Tibial nerve (tissue), 4 donors: Measurements from ENCODE around the gene PSMD8. TPM values are rescaled to one million over a fixed set of nuclear protein-coding genes. Genes with fewer than 3 reads are reported as not detected.

Experiments
- DNase-seq, 2 donors: peaks; one replicate each; pipeline ENCODE4 v3.0.0-alpha.2; 2019; ENCODE audit warnings: low spot score in 2 of 2
- H3K27ac ChIP-seq, 4 donors: fragments of 200-600 bp; sonication (generic) in 3 of 4; one replicate each; pipeline ENCODE4 v1.5.1; 2017 to 2019; ENCODE audit warnings: mild to moderate bottlenecking in 1 of 4
- H3K27me3 ChIP-seq, 2 donors: fragments of 200-600 bp; sonication (generic) in 1 of 2; one replicate each; pipeline versions ENCODE4 v1.5.1 to v1.6.0; 2017 to 2019
- H3K36me3 ChIP-seq, 3 donors: fragments of 200-600 bp; sonication (generic); one replicate each; pipeline ENCODE4 v1.5.1; 2018 to 2019
- H3K4me1 ChIP-seq, 4 donors: fragments of 200-600 bp; sonication (generic) in 3 of 4; one replicate each; pipeline ENCODE4 v1.5.1; 2017 to 2019
- H3K4me3 ChIP-seq, 4 donors: fragments of 200-600 bp; sonication (generic) in 3 of 4; one replicate each; pipeline ENCODE4 v1.5.1; 2017 to 2019; ENCODE audit warnings: mild to moderate bottlenecking in 1 of 4, moderate library complexity in 1 of 4
- H3K9me3 ChIP-seq, 4 donors: fragments of 200-600 bp; sonication (generic) in 3 of 4; one replicate each; pipeline ENCODE4 v1.5.1; 2017 to 2019
- CTCF ChIP-seq, 5 experiments: fragments of 200-600 bp in 3 of 5; fragments of 450-650 bp in 2 of 5; sonication (generic) in 3 of 5; IDR thresholded peaks; one replicate each; pipeline ENCODE4 v1.5.1; 2016 to 2019; ENCODE audit warnings: antibody characterized with exemption in 5 of 5, mild to moderate bottlenecking in 3 of 5, moderate library complexity in 2 of 5
- EP300 ChIP-seq, 2 donors: sonication (generic); formaldehyde crosslinking; IDR thresholded peaks; one replicate each; pipeline ENCODE4 v1.6.1; 2017; ENCODE audit warnings: antibody characterized with exemption in 2 of 2, mild to moderate bottlenecking in 1 of 2
- POLR2A ChIP-seq, 2 donors: fragments of 450-650 bp; IDR thresholded peaks; one replicate each; pipeline ENCODE4 v1.6.1; 2017; ENCODE audit warnings: antibody characterized with exemption in 2 of 2, mild to moderate bottlenecking in 2 of 2, moderate library complexity in 2 of 2
- WGBS, 2 donors: methylation state at CpG; one replicate each; pipeline ENCODE4 v1.1.5; 2018; 5-methylcytosine and 5-hydroxymethylcytosine counted together
- total RNA-seq, 4 donors: library from RNA; depleted of rRNA; stranded (reverse); fragments of >200 nt; gene quantifications; one replicate each; pipeline ENCODE4 v1.1.0, GENCODE V29; 2016

Gene PSMD8
- total RNA-seq, 4 donors from 2014 or later: 124 to 192 (median 174) TPM

- WGBS, 2 donors: 77 to 97% methylated on average over 6 of the region's 6 CpGs
- Histone ChIP-seq H3K4me1 (peaks cover 0 to 12% (median 1%) of the 10 kb centered on the region in 4 donors), H3K27ac (no peak overlapping the region), H3K4me3 (no peak overlapping the region), H3K9me3 (no peaks in the 10 kb centered on the region), H3K36me3 (peaks cover 0 to 17% (median 0%) of the 10 kb centered on the region in 3 donors), H3K27me3 (peaks cover 0 to 9% of the 10 kb centered on the region in 2 donors)
- DNase-seq: no peak
- TF ChIP-seq POLR2A (IDR thresholded peaks at IDR 0.05): no peak
- TF ChIP-seq EP300 (IDR thresholded peaks at IDR 0.05): no peak
- TF ChIP-seq CTCF (IDR thresholded peaks at IDR 0.05): no peak
Observed at GRCh38 chr19:38413416-38413815, 39.0 kb downstream of the PSMD8 start.

- Histone ChIP-seq H3K4me3 (no peak overlapping the region), H3K9me3 (no peaks in the 10 kb centered on the region), H3K4me1 (peaks cover 0 to 12% (median 1%) of the 10 kb centered on the region in 4 donors), H3K27ac (no peak overlapping the region), H3K27me3 (peaks cover 0 to 38% of the 10 kb centered on the region in 2 donors), H3K36me3 (peaks cover 0 to 6% (median 0%) of the 10 kb centered on the region in 3 donors)
- 81 to 84% methylated on average over 8 of the region's 8 CpGs for WGBS, 2 donors
- no peak for DNase-seq
- TF ChIP-seq POLR2A (IDR thresholded peaks at IDR 0.05) (no peak), CTCF (IDR thresholded peaks at IDR 0.05) (no peak), EP300 (IDR thresholded peaks at IDR 0.05) (no peak)
Observed at GRCh38 chr19:38417146-38417543, 42.8 kb downstream of the PSMD8 start.

GRCh38 chr19:38417544-38418506 is 43.5 kb downstream of the PSMD8 start:
- Histone ChIP-seq H3K27me3 (peaks cover 0 to 43% of the 10 kb centered on the region in 2 donors), H3K9me3 (no peaks in the 10 kb centered on the region), H3K4me3 (peak overlapping the region in 2 of 4 donors; percentile 33 to 35), H3K27ac (no peak overlapping the region), H3K36me3 (peaks cover 0 to 1% (median 0%) of the 10 kb centered on the region in 3 donors), H3K4me1 (peaks cover 0 to 12% (median 1%) of the 10 kb centered on the region in 4 donors)
- TF ChIP-seq POLR2A (IDR thresholded peaks at IDR 0.05): no peak
- no peak for TF ChIP-seq CTCF (IDR thresholded peaks at IDR 0.05)
- TF ChIP-seq EP300 (IDR thresholded peaks at IDR 0.05): no peak
- DNase-seq: peak in 1 of 2 donors; percentile 11
- 4 to 8% methylated on average over 45 to 46 of the region's 49 CpGs for WGBS, 2 donors

GRCh38 chr19:38420935-38421334 is 46.6 kb downstream of the PSMD8 start:
- TF ChIP-seq POLR2A (IDR thresholded peaks at IDR 0.05): no peak
- no peak for TF ChIP-seq EP300 (IDR thresholded peaks at IDR 0.05)
- no peak for TF ChIP-seq CTCF (IDR thresholded peaks at IDR 0.05)
- peaks cover 0 to 71% of the 10 kb centered on the region in 2 donors for H3K27me3 ChIP-seq
- H3K9me3 ChIP-seq: no peaks in the 10 kb centered on the region
- no peak overlapping the region for H3K27ac ChIP-seq
- H3K4me1 ChIP-seq: peaks cover 0 to 12% (median 1%) of the 10 kb centered on the region in 4 donors
- H3K4me3 ChIP-seq: no peak overlapping the region
- no peaks in the 10 kb centered on the region for H3K36me3 ChIP-seq
- 82% methylated on average over 5 to 7 of the region's 9 CpGs for WGBS, 2 donors
- no peak for DNase-seq

GRCh38 chr19:38421856-38422255 is 47.5 kb downstream of the PSMD8 start:
- TF ChIP-seq EP300 (IDR thresholded peaks at IDR 0.05): no peak
- TF ChIP-seq CTCF (IDR thresholded peaks at IDR 0.05): no peak
- no peak for TF ChIP-seq POLR2A (IDR thresholded peaks at IDR 0.05)
- 69 to 76% methylated on average over 14 of the region's 14 CpGs for WGBS, 2 donors
- H3K36me3 ChIP-seq: no peaks in the 10 kb centered on the region
- H3K9me3 ChIP-seq: no peaks in the 10 kb centered on the region
- no peak for DNase-seq
- peaks cover 0 to 12% (median 1%) of the 10 kb centered on the region in 4 donors for H3K4me1 ChIP-seq
- H3K4me3 ChIP-seq: no peak overlapping the region
- H3K27ac ChIP-seq: no peak overlapping the region
- H3K27me3 ChIP-seq: peaks cover 0 to 78% of the 10 kb centered on the region in 2 donors
